HEK293 (cell line): ENCODE data around the gene TBC1D22A.

ENCODE experiments used
- CTCF ChIP-seq: fragments of 450-650 bp; formaldehyde crosslinking; IDR thresholded peaks from 2 replicates; pipeline ENCODE4 v1.5.1; 2016; ENCODE audit warnings: missing biosample characterization, missing genetic modification characterization
- SCRT2 ChIP-seq: fragments of 450-650 bp; formaldehyde crosslinking; IDR thresholded peaks from 2 replicates; pipeline ENCODE4 v1.5.1; 2016; ENCODE audit warnings: missing biosample characterization, missing genetic modification characterization
- TRIM28 ChIP-seq: IDR thresholded peaks from 2 replicates; pipeline ENCODE4 v1.6.1; 2011; ENCODE audit warnings: low read length, control low read depth, borderline replicate concordance
- ZBTB49 ChIP-seq: fragments of 450-650 bp; formaldehyde crosslinking; IDR thresholded peaks from 2 replicates; pipeline ENCODE4 v1.5.1; 2016; ENCODE audit warnings: missing biosample characterization, missing genetic modification characterization, low read depth
- ZBTB8A ChIP-seq: fragments of 450-650 bp; formaldehyde crosslinking; IDR thresholded peaks from 2 replicates; pipeline ENCODE4 v1.5.1; 2016; ENCODE audit warnings: missing biosample characterization, missing genetic modification characterization
- ZNF23 ChIP-seq: fragments of 450-650 bp; formaldehyde crosslinking; IDR thresholded peaks from 2 replicates; pipeline ENCODE4 v1.5.1; 2016; ENCODE audit warnings: missing biosample characterization, missing genetic modification characterization, borderline replicate concordance
- ZNF433 ChIP-seq: fragments of 450-650 bp; formaldehyde crosslinking; IDR thresholded peaks from 2 replicates; pipeline ENCODE4 v1.5.1; 2016; ENCODE audit warnings: missing biosample characterization, missing genetic modification characterization, low read depth
- ZNF747 ChIP-seq: fragments of 450-650 bp; formaldehyde crosslinking; IDR thresholded peaks from 2 replicates; pipeline ENCODE4 v1.5.1; 2016; ENCODE audit warnings: missing biosample characterization, missing genetic modification characterization
- TF ChIP-seq, protein P1 (sequence below): IDR thresholded peaks from 2 replicates; pipeline ENCODE4 v1.6.1; 2011; ENCODE audit warnings: mild to moderate bottlenecking, low read depth, low read length, borderline replicate concordance
- TF ChIP-seq, protein P2 (sequence below): fragments of 450-650 bp; formaldehyde crosslinking; IDR thresholded peaks from 2 replicates; pipeline ENCODE4 v1.5.1; 2016; ENCODE audit warnings: missing biosample characterization, missing genetic modification characterization

DNA sequence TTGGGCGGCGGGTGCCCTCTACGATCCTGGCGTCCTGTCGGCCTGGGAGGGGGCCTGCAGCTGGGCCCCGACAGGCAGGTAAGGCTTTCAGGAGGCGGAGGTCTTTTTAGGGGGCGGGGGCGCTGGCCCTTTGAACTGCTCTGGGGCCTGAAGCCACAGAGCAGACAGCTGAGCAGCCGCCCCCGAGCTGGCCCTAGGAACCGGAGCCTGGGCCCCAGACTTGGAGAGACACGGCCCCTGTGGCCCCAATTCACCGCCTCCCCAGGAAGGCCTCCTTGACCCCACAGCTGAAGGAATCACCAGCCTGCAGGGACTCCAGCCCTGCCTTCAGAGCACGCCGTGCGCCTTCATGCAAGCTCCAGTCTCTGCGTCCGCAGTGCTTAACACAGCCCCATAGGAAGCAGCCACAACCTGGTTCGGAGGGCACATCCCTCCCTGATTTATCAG, 23.8 kb upstream of the TBC1D22A start:
- TF ChIP-seq, protein P1, sequence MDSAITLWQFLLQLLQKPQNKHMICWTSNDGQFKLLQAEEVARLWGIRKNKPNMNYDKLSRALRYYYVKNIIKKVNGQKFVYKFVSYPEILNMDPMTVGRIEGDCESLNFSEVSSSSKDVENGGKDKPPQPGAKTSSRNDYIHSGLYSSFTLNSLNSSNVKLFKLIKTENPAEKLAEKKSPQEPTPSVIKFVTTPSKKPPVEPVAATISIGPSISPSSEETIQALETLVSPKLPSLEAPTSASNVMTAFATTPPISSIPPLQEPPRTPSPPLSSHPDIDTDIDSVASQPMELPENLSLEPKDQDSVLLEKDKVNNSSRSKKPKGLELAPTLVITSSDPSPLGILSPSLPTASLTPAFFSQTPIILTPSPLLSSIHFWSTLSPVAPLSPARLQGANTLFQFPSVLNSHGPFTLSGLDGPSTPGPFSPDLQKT: no peak
- no peak for TF ChIP-seq CTCF (tag by site-specific recombination)
- TF ChIP-seq ZNF433: no peak
- TF ChIP-seq SCRT2 (tag by site-specific recombination): no peak
- no peak for TF ChIP-seq ZNF23 (tag by site-specific recombination)
- TF ChIP-seq, protein P2, sequence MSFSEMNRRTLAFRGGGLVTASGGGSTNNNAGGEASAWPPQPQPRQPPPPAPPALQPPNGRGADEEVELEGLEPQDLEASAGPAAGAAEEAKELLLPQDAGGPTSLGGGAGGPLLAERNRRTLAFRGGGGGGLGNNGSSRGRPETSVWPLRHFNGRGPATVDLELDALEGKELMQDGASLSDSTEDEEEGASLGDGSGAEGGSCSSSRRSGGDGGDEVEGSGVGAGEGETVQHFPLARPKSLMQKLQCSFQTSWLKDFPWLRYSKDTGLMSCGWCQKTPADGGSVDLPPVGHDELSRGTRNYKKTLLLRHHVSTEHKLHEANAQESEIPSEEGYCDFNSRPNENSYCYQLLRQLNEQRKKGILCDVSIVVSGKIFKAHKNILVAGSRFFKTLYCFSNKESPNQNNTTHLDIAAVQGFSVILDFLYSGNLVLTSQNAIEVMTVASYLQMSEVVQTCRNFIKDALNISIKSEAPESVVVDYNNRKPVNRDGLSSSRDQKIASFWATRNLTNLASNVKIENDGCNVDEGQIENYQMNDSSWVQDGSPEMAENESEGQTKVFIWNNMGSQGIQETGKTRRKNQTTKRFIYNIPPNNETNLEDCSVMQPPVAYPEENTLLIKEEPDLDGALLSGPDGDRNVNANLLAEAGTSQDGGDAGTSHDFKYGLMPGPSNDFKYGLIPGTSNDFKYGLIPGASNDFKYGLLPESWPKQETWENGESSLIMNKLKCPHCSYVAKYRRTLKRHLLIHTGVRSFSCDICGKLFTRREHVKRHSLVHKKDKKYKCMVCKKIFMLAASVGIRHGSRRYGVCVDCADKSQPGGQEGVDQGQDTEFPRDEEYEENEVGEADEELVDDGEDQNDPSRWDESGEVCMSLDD (tag by site-specific recombination): no peak
- no peak for TF ChIP-seq TRIM28
- TF ChIP-seq ZBTB49 (tag by site-specific recombination): no peak
- TF ChIP-seq ZNF747: no peak
- no peak for TF ChIP-seq ZBTB8A (tag by site-specific recombination)
